T1000 (cell line): ENCODE results near the gene OR6C76.
"Not testable (repeated sequence)": the region's sequence is repeated elsewhere in the genome, so short reads cannot be mapped to it uniquely, and the experiment has no call there.

ENCODE experiments used
- DNase-seq: peaks from one replicate; lab custom pipeline; 2025; ENCODE audit warnings: mixed read lengths; lab: John Stamatoyannopoulos, UW

Gene OR6C76

DNA sequence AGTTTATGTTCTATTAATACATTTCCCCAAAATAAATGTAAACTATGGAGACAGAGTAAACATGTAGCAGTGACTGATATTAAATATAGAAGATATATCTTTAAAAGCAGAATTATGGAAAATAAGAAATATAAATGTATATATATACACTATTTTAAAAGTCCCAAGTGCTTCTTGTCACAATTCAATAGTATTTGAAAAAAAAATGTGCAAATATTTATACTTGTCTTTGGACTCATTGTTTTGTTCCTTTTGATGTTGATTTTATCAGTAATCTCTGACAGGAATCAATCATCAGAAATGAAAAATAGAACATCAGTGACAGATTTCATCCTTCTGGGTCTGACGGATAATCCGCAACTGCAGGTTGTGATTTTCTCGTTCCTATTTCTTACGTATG lies at the start of gene OR6C76:
Gene OR6C76, plus strand, starts transcription at position 301 of the 400 bp plus-strand sequence. Its CDS starts 0 bp downstream, at position 301.
- no peak for DNase-seq

GRCh38 chr12:55385891-55386290 lies 40.2 kb upstream of the OR6C76 start:
- no peak for DNase-seq

GRCh38 chr12:55392032-55392795 lies 33.8 kb upstream of the OR6C76 start:
- no peak for DNase-seq

- no peak for DNase-seq
These were observed 29.7 kb upstream of the OR6C76 start for GRCh38 chr12:55396326-55396725.

GRCh38 chr12:55400229-55400628 lies 25.8 kb upstream of the OR6C76 start, which contains the start of gene OR6C65:
Gene OR6C65, plus strand, starts transcription at chr12:55400529. Its CDS starts 0 bp downstream, at chr12:55400529.
- no peak for DNase-seq

- no peak for DNase-seq
These were observed 18.2 kb upstream of the OR6C76 start for GRCh38 chr12:55407866-55408265.

DNA sequence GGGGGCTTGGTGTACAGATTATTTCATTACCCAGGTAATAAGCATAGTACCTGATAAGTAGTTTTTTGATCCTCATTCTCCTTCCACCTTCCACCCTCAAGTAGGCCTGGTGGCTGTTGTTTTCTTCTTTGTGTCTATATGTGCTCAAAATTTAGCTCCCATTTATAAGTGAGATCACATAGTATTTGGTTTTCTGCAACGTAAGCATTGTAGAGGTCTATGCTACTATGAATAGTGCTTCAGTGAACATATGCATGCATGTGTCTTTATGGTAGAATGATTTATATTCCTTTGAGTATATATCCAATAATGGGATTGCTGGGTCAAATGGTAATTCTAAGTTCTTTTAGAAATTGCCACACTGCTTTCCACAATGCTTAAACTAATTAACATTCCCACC lies 16.9 kb upstream of the OR6C76 start:
- not testable (repeated sequence) for DNase-seq

- not testable (repeated sequence) for DNase-seq
These were observed 13.9 kb upstream of the OR6C76 start for GRCh38 chr12:55412138-55412537.

DNA sequence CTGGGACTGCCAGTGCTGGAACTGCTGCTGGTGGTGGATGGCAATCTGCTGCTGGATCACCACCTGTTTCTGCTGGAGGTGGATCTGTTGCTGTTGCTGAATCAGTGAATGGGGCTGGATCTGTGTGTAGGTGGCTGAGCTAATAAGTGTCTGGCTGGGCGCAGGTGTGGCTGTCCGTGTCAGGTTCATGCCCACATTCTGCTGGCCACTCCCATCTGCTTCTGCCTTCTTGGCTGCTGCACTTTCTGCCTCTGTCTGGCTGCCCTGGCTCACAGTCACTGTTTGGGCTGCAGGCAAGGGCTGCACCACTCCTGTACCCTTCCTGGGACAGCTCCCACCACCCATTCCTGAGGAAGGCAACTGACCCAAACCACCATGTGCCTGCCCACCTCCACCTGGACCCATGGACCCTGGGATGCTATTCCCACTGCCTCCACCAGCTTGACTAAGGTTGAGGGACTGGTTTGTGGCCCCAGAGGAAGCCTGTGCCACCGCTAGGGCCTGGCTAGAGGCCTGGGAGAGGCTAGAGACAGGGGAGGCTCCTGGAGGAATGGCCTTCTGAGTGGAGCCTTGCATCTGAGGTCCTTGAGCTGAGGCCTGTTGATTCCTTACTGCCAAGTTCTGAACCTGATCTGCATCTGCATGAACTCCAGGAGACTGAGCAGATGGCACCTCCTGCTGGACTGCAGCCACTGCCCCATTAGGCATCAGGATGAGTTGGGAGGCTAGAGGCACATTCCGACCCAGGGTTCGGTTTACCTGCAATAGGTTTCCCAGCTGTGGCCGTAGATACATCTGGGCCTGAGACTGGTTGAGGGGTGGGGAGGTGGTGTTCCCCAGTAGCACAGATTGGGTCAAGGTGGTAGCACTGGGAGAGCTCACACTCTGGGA lies 12.3 kb upstream of the OR6C76 start:
- DNase-seq: not testable (repeated sequence)

- DNase-seq: not testable (repeated sequence)
These were observed 11.6 kb upstream of the OR6C76 start for GRCh38 chr12:55414396-55414823.

- not testable (repeated sequence) for DNase-seq
These were observed 11.2 kb upstream of the OR6C76 start for GRCh38 chr12:55414889-55415288.

DNA sequence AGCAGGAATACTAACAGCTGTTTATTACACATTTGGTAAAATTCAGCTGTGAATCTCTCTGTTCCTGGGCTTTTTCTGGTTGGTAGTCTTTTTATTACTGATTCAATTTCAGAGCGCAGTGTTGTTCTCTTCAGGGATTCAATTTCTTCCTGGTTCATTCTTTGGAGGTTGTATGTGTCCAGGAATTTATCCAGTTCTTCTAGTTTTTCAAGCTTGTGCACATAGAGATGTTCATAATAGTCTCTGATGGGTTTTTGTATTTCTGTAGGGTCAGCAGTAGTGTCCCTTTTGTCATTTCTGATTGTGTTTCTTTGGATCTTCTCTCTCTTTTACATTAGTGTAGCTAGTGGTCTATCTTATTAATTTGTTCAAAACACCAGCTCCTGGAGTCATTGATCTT lies 9.1 kb upstream of the OR6C76 start:
- no peak for DNase-seq

DNA sequence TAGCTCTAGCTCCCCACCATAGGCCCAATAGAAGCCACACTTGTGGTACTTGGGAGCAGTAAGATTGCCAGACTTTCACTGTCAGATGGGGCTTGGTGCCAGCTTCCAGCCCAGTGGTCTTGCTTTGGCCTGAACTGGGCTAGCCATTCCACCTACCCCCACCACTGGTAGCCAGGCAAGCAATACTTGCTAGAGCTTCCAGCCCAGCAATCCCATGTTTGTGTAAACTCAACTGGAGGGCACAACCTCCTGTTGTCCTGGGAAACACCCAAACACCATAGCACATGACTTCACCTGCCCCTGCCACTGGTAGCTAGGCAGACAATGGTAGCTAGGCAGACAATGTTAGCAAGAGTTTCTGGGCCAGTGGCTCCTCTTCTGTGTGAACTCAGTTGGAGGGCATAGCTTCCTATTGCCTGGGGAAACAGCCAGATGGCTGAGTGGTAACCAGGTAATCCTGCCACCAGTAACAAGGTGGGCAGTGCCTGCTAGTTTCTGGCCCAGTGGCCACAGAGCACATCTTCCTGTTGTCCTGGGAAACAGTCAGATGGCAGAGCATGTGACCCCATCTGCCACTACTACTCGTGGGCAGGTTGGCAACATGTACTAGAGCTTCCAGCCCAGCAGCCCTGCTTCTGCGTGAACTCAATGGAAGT lies 5.6 kb upstream of the OR6C76 start:
- DNase-seq: no peak

- DNase-seq: no peak
These were observed 2.5 kb downstream of the OR6C76 start for GRCh38 chr12:55428331-55429243.

- DNase-seq: not testable (repeated sequence)
These were observed 15.2 kb downstream of the OR6C76 start for GRCh38 chr12:55441233-55441632.

DNA sequence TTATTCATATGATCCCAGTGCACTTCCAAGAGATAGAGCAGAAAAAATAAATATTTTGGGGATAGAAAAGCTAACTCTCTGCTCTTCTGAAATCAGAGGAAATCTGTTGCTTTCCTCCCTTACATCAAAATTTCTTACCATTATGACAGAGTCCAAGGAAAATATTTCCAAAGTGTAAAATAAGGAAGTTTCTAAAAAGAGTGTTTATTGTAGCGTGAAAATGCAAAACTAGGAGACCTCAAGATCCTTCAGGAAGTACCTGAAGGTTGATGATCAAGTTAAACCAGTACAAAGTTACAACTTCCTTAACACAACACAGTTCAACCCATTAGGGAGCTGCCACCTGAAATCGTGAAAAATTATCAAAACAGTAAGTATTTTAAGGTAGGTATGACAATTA lies 17.7 kb downstream of the OR6C76 start, which contains the start of gene OR6C2:
Gene OR6C2, plus strand, starts transcription at position 301 of the 400 bp plus-strand sequence. CDS start 8,138 bp downstream, outside the sequence.
- DNase-seq: no peak

DNA sequence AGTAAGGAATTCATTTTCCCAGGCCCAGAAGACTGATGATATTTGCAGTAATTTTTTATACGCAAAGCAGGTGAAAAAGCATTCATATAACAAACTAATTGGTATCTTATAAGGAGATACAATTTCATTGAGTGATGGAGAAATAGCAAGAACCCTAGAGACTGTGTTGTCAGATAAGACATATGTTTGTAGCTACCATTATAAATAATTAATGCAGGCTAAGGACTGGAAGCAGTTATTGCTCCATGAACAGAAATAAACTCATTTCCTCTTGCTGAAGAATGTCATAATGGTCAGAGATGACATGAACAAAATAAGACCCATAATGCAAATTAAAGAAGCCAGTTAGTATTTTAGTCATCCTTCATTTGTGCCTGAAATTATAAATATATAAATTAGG lies 19.3 kb downstream of the OR6C76 start:
- DNase-seq: no peak

DNA sequence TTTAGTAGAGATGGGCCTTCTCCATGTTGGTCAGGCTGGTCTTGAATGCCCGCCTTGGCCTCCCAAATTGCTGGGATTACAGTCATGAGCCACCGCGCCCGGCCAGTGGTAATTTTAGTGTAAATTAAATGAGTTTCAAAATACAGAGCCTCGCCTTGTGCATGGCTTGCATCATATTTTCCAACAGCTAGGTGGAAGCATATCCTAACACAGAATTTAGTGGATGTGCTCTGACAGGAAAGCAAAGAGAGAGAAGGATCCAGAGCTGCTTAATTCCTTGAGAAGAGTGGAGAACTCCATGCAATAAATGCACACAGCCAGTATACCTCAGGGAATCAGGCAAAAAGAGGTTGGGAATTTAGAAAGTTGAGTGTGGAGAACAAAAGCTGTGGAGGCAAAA lies 20.3 kb downstream of the OR6C76 start:
- no peak for DNase-seq

DNA sequence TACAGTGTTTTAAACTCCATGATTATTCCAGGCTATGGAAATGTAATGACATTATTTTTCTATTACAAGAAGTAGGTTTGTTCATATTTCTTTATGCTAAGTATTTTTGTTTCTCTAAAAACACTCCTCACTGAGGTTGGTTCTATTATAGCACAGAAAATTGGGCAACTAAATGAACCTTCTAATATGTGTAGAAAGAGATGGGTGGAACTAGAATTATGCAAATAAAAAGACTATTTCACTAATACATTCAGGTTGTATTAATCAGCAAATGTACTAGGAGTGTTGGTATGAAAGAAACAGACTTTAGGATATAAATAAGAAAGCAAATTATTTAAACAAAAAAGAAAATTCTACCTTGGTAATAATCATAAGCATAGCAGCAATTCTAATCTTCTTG lies 22.8 kb downstream of the OR6C76 start:
- DNase-seq: no peak

- DNase-seq: not testable (repeated sequence)
These were observed 38.9 kb downstream of the OR6C76 start for GRCh38 chr12:55464926-55465325.

- no peak for DNase-seq
These were observed 41.8 kb downstream of the OR6C76 start for GRCh38 chr12:55467836-55468235.
